GM18870 (cell line): ENCODE results near the gene ERVK3-1.
"Not testable (repeated sequence)": the region's sequence is repeated elsewhere in the genome, so short reads cannot be mapped to it uniquely, and the experiment has no call there.

Experiments
- ATAC-seq: cut with Tn5 transposase; IDR thresholded peaks from one replicate; pipeline ENCODE4 v1.9.1; 2021; ENCODE audit warnings: moderate library complexity; ENCODE audit not compliant: unreplicated experiment

The ERVK3-1 gene

GRCh38 chr19:58338825-58339558 lies 33.8 kb downstream of the ERVK3-1 start:
- no peak for ATAC-seq

DNA sequence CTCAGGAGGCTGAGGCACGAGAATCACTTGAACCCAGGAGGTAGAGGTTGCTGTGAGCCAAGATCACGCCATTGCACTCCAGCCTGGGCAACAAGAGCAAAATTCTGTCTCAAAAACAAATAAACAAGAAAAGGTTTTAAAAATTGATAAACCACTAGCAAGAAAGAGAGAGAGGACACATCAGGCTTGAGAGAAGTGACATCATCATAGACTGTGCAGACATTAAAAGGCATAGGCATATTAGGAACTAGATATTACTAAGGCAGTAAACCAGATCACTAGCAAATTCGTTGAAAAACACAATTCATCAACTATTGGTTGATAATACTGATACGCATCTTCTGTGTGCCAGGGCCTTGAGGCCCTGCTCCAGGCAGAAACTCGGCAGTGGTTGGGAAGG lies 40.4 kb downstream of the ERVK3-1 start:
- no peak for ATAC-seq

- ATAC-seq, result peak; percentile 63
These were observed 42.1 kb downstream of the ERVK3-1 start for GRCh38 chr19:58346961-58347929.

DNA sequence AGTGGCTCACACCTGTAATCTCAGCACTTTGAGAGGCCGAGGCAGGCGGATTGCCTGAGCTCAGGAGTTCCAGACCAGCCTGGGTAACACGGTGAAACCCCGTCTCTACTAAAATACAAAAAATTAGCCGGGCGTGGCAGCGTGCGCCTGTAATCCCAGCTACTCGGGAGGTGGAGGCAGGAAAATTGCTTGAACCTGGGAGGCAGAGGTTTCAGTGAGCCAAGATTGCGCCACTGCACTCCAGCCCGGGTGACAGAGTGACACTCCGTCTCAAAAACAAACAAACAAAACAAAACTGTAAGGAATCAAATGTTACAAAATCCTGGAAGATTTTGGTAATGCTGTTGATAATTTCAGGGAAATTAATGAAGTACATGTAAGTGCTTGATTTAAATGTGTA lies 42.9 kb downstream of the ERVK3-1 start:
- not testable (repeated sequence) for ATAC-seq

GRCh38 chr19:58349590-58349989 lies 44.4 kb downstream of the ERVK3-1 start:
- ATAC-seq, result no peak

DNA sequence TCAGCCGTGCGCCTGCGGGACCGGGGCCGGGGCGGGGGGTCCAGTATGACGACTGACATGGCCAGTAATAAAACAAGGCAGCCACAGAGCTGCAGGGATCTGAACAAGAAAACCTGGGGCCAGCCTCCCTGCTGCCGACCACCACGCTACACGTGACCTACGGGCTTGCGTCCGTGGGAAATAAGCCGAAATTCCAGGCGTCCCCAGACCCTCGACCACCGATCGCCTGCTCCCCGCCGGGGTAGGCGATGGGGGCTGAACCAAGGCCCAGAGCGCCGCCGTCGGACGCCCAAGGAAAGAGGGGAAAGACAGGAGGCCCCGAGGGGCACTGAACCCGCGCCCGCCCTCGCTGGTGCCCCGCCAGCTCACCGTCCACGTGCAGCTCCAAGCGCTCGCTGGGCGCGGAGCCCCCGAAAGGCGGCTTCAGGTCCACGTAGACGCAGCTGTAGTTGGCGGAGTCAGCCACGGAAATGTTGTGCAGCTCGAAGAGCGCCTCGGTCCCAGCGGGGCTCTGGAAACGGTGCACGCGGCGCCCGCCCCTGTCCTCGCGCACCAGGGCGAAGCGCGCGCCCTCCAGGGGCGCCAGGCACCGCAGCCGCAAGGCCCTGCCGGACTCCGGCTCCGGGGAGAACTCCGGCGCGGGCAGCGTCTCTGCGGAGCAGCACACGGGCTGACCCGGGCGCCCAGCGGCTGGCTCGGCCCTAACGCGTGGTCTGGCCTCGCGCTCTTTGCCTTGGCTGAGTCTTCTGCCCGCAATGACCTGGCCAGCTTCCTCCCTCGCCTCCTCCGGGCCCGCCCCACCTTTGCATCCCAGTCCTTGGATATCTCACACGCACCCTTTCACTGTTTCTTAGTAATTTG lies 45.1 kb downstream of the ERVK3-1 start:
- no peak for ATAC-seq

DNA sequence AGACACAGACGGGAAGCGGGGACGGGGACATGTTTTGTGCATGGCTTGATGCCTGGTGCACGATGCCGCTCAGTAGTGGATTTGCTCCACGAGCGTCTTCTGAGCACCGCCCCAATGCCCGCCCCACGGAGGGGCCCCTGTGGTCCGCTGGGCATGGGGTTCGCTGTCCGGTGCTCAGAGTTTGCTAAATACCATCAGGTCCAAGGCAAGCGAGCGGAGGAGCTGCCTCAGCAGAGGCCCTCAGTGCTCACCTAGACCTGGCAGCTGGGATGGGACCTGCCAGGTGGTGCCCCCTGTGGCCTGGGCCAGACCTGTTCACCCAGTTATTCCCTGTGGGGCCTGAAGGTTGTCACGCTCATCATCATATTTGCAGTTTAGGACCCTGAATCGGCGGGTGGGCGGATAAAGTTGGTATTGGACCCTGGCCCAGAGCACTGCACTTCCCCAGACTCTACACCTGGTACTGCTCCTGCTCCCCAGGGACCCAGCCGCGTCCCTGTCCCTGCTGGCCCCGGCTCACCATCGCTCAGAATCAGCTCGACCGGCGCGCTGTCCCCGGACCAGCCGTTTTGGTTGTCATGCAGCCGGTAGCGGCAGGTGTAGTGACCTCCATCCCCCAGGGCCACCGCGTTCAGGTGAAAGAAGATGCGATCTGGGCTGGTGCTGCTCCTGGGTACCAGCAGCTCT lies 45.8 kb downstream of the ERVK3-1 start:
- no peak for ATAC-seq

- no peak for ATAC-seq
These were observed 46.3 kb downstream of the ERVK3-1 start for GRCh38 chr19:58351558-58351878.

- no peak for ATAC-seq
These were observed 47.0 kb downstream of the ERVK3-1 start for GRCh38 chr19:58351990-58352755.

DNA sequence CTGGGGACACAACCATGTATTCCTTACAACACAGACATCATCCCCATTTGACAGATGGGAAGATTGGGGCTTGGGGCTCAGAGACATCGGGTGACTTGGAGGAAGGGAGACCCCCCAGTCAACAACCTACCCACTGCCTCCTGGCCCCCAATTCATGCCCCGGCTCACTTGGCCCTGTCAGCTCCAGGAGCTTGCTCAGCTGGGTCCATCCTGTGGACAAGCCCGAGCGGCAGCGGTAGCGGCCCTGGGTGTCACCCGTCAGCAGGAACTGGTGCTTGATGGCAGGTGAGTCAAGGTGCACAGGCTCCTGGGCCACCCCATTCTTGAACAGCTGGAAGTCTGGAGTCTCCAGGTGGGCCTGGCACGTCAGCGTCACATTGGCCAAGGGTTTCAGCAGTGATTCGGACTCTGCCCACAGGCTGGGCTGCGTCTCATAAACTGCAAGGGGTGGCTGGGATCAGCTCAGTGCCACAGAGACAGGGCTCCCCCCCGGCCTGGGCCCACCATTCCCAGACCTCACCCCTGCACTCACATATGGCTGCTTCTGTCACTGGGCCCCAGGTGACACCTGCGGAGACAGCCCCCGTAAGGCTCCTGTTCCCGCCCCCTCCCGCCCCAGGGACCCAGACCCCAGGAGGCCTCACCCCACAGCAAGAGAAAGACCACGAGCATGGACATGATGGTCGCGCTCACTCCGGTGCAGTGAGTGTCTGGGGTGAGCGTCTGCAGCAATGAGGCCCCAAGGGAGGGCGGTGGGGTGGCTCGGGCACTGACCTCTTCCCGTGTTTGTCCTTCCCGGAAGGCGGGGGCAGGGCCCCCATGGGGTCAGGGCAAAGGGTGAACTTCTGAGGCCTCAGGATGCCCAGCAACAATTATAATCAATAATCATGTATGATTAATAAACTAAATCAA lies 47.8 kb downstream of the ERVK3-1 start, which contains the start of gene A1BG:
A1BG (minus strand) TSS at position 733 of the 912 bp plus-strand sequence; CDS start at position 678, 55 bp downstream.
- no peak for ATAC-seq

GRCh38 chr19:58353717-58354477 lies 48.7 kb downstream of the ERVK3-1 start:
- ATAC-seq, result no peak

DNA sequence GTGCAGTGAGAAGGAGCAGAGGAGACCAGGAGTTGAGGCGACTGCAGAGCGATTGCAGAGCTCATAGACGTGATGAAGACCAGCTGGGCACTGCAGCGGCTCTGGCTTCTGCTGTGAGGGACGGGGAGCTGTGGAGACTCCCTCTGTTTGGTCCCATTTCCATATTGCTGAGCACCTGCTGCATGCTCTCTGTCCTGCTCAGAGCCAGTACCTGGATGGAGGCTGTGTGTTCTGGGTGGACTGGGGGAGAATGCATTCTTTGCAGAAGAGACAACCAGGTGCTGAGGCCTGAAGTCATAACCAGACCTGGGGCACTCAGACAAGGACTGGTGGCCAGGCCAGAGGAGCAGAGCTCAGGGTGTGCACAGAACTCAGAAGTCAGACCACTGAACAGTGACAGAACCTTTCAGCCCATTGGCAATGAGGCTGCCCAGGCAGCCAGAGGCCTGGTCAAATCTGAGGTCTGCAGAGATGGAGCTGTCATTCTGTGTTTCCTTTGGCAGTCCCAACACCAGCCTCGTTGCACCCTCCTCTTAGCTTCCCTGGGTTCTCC lies 49.4 kb downstream of the ERVK3-1 start:
- ATAC-seq, result no peak

DNA sequence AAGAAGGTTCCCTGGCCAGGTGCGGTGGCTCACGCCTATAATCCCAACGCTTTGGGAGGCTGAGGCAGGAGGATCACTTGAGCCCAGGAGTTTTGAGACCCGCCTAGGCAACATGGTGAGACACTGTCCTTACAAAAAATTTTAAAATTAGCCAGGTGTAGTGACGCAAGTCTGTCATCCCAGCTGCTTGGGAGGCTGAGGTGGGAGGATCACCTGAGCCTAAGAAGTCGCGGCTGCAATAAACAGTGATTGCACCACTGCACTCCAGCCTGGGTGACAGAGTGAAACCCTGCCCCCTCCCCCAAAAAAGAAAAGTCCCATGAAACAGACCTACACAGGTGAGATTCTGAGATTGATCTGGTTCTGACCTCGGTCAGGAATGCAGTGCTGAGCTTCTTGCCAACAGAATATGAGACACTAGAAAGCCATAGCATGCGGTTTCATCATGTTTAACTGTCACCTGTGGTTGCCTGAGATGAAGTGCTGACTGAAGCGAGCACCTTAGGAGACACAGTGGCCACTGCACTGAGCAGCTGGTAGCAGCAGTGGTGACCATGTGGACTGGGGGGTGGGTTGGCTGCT lies 50.1 kb downstream of the ERVK3-1 start:
- no peak for ATAC-seq

DNA sequence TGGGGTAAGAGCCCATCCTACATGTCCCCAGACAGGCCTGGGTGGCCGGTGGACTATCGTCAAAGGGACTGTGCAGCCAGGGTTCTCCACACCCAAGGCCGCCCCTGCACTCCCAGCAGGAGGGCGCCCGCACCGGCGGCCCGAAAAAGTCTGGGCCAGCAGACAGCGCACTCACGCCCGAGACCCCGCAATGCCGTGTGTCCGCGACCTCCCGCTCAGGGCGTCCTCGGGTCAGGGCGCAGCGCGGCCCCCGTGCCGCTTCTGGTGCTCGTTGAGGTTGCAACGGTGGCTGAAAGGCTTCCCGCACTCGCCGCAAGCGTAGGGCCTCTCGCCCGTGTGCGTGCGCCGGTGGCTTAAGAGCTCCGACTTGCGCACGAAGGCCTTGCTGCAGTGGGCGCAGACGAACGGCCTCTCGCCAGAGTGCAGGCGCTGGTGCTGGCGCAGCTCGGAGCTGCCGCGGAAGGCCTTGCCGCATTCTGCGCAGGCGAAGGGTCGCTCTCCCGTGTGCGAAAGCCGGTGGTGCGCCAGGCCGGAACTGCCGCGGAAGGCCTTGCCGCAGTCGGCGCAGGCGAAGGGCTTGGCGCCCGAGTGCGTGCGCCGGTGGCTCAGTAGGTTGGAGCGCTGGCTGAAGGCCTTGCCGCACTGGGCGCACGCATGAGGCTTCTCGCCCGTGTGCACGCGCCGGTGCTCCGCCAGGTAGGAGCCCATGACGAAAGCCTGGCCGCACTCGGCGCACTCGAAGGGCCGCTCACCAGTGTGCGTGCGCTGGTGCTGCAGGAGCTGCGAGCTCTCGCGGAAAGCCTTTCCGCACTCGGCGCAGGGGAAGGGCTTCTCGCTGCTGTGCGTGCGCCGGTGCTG lies 51.0 kb downstream of the ERVK3-1 start:
- no peak for ATAC-seq

DNA sequence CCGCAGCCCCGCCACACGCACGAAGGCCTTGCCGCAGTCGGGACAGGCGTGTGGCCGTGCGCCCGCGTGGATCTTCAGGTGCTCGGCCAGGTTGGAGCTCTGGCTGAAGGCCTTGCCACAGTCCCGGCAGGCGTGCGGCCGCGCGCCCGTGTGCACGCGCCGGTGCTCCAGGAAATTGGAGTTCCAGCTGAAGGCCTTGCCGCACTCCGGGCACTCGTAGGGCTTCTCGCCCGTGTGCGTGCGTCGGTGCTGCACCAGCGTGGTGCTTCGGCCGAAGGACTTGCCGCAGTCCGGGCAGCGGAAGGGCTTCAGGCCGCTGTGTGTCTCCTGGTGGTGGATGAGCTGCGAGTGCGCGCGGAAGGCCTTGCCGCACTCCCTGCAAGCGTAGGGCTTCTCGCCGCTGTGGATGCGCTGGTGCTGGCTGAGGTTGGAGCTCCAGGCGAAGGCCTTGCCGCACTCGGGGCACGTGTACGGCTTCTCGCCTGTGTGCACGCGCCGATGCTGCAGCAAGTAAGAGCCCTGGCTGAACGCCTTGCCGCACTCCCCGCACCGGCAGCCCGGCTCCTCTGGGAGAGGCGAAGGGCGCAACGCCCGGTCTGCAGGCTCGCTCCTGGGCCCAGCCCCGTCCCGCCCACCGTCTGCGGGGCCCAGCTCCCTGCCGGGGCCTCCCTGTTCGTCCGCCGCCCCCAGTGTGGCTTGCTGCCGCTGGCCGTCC lies 51.7 kb downstream of the ERVK3-1 start:
- no peak for ATAC-seq
